NCI-H1694 treated with DMSO at 0.1 percent for 48 hours (cell line): Measurements from ENCODE around the gene PGLYRP2.

Experiments used
- DNase-seq: peaks from one replicate; lab custom pipeline; 2025; lab: John Stamatoyannopoulos, UW

PGLYRP2 gene

GRCh38 chr19:15439821-15440641 lies 39.3 kb downstream of the PGLYRP2 start:
- no peak for DNase-seq

- no peak for DNase-seq
These were observed 40.1 kb downstream of the PGLYRP2 start for GRCh38 chr19:15439078-15439799.

GRCh38 chr19:15438577-15438976 lies 40.7 kb downstream of the PGLYRP2 start:
- no peak for DNase-seq

DNA sequence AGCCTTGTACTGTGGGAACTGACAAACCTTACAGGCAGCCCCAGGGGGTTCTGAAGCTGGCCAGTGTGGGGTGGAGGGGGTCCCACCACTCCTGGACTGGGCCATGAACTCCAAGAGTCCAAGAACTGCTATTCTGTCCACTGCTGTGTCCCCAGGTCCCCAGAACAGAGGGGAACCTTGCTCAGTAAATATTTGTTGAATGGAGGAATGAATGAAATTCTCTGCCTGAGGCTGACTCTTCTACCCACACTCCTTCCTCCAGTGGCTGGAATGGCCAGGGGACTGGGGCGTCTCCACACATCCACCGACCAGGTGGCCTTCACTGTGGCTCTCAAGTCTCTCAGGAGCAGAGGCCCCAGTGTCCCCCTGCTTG lies 41.2 kb downstream of the PGLYRP2 start:
- no peak for DNase-seq

DNA sequence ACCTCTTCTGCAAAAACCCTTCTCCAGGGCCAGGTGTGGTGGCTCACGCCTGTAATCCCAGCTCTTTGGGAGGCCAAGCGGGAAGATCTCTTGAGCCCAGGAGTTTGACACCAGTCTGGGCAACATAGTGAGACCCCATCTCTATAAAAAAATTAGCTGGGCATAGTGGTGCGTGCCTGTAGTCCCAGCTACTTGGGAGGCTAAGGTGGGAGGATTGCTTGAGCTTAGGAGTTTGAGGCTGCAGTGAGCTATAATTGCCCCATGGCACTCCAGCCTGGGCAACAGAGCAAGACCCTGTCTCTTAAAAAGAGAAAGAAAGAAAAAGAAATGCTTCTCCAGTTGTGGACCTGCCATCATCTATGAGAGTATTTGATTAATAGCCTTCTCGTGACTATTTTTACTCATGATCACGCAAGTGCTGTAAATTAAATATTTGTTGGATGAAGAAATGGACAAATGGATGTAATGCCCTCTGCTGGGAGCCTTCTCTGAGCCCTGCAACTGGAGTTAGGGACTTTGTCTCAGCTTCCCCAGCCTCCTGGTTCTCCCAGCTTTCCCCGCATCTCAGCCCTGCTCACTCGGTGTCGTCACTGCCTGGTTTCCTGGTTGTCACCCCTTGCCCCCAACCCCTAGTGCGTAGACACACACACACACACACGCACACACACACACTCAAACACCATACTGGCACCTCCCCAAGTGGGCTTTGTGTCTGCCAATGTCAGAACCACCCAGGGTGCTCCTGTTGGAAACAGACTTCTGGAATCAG lies 41.8 kb downstream of the PGLYRP2 start:
- no peak for DNase-seq

GRCh38 chr19:15436826-15437110 lies 42.5 kb downstream of the PGLYRP2 start:
- DNase-seq, result no peak

- DNase-seq, result no peak
These were observed 43.1 kb downstream of the PGLYRP2 start for GRCh38 chr19:15436012-15436825.

DNA sequence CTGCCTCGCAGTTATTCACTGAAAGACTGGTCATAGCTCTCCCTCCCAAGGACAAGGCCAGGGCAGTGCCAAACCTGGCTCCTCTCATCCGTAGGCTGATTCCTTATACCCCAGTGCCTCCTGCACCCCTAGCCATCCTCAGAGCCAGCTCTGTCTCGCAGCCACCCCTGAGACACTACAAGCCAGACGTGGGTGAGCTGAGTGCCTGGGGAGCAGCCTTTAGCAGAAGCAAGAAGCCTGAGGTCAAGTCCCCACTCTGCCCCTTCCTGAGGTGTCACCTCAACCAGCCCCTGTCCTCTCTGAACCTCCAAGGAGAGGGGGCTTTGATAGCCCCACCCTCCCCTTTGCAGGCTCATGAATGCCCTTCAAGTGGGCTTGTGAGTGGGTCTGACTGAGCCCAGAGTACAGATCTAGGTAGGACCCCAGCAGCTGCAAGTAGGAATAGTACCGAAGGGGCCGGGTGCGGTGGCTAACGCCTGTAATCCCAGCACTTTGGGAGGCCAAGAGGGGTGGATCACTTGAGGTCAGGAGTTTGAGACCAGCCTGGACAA lies 45.7 kb downstream of the PGLYRP2 start:
- DNase-seq, result no peak

- peak; percentile 51 for DNase-seq
These were observed 46.4 kb downstream of the PGLYRP2 start for GRCh38 chr19:15432629-15433518.

- no peak for DNase-seq
These were observed 47.2 kb downstream of the PGLYRP2 start for GRCh38 chr19:15432018-15432494.

DNA sequence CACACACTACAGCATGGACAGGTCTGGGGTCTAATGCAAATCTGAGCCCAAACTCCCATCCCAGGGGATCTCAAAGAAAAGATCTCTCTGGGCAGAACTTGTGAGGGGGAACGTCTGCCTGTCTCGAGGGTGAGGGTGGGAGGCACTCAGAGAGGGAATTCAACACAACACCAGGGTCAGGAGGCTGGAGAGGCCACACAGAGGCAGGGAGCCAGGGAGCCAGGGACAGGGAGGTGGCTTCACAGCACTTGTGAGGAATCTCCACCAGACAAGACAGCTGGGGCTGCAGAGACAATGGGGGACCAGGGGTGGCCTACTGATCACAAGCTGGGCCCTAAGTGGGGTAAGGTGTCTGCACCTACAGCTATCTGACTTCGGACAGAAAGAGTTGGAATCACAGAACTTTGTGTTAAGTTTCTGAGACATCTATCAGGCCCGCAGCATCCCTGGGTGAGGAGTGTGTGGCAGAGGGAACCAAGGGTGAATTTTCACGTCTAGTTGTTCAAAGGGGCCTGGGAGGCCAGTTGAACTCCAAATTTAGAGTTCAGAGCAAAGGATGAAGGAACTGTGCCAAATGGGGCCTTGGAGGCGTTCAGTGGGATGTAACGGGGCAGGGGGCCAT lies 47.8 kb downstream of the PGLYRP2 start:
- no peak for DNase-seq

DNA sequence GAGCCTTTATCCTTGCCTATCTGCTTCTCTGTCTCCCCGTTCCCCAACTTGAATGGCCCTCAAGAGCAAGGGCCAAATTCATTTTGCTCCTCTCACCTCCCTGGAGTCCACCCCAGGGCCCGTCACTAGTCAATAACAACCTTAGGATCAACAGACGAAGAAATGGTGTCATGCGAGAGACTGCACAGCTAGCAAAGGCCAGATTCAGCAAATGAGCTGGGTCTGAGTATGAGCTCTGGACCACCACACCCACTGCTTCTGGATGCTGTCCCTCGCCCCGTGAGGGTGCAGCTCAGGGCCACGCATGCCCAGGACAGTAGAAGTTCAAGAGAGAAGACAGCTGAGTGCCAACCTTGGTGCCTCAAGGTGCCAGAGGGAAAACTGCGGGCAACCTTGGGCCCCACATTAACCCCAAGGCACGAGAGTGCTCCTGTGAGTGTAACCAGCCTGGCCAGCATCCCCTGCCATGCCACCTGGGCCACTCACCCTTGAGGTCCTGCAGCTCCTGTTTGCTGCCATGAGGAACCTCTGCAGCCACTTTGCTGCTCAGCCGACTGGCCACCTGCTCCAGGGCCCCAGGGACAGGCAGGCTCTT lies 48.7 kb downstream of the PGLYRP2 start:
- no peak for DNase-seq

DNA sequence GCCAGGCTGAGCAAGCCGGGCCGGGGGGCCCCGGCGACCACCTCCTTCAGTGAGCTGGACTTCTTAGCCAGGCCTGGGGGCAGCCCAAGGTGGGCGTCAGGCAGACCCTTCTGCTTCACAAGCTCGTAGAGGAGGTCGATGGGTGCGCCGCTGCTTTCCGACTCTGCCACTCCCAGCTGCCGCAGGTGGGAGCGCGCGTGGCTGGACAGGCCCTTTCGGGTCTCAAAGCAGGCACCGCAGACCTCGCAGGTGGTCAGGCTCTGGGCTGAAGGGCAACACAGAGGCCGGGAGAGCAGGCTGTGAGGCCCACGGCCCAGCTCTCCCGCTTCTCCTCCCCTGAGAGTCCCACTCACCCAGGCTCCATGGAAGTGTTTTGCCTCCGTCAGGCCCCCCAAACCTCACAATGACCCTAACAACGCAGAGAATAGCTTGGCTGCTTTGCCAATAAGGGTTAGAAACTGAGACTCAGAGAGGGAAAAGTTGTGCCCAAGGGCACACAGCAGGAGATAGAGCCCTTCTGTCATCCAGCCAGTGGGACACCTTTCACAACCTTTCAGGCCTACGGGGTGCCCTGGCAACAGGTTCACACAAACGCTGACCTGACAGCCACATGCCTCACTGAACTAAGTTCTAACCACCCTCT lies 49.4 kb downstream of the PGLYRP2 start:
- no peak for DNase-seq

DNA sequence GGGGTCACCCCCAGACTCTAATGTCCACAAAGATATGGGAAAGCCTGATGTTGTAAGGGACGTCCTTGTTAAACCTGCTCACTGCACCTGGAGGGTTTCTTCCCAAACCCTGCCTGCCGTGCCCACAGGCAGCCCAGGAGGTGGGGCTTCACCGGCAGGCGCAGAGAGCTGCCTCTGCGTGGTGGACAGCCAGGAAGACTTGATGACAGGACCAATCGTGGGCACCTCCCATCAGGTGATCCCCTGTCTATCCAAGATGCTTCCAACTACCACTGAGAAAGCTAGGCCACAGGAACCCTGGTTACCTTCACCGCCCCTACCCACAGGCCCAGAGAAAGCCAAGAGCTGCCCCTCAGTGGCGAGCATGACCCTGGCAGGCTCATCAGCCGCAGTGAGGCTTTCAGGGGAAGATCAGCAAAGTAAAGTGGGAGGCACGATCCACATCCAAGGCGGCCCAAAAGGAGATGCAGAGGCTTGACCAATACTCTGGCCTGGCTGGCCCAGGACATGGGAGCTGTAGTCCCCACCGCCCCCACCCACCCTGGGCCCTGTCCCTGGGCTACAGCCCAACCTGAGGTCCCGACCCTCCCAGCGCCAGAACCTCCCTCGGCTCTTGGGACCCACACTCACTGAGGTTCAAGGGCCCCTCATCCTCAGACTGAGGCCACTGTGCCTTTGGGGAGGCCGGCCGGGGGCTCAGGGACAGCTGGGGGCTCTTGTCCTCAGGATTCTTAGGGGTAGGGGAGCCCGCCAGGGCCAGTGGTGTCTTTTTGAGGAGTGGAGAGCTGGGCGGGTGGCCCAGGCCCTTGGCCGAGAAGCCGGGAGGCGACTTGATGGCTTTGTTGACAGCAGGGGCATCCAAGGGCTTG lies 50.1 kb downstream of the PGLYRP2 start:
- DNase-seq, result no peak

DNA sequence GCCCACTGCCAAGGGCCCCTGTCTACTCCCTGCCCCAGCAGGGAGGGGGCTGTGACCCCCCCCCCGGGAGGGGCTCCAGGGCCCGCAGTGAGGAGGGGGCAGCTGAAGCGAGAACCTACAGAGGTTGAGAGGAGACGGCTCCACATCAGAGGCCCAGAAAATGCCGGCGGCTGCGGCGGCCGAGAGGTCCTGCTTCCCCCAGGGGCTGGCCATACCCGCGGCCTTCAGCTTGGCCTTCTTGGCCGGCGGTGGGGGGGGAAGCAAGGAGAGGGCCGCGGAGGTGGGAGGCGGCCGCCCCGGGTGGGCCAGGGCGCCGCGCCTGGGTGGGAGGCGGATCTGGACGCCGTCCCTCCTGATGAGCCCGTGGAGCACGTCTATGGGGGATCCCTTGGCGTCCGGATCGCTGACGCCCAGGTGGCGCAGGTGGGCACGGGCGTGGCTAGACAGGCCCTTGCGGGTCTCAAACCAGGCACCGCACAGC lies 51.3 kb downstream of the PGLYRP2 start:
- DNase-seq, result no peak

DNA sequence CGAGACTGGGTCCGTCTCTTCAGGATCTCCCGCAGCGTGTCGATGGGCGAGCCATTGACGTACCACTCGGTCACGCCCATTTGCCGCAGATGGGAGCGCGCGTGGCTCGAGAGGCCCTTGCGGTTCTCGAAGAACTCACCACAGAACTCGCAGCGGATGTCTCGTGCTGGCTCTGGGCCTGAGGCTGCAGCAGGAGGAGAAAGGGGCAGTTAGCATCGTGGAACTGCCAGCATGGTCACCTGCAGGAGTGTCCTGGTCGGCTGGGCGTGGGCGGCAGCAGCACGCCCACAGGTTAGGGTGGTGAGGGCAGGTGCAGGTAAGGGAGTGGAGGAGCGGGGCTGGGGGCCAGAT lies 52.0 kb downstream of the PGLYRP2 start:
- DNase-seq, result no peak

DNA sequence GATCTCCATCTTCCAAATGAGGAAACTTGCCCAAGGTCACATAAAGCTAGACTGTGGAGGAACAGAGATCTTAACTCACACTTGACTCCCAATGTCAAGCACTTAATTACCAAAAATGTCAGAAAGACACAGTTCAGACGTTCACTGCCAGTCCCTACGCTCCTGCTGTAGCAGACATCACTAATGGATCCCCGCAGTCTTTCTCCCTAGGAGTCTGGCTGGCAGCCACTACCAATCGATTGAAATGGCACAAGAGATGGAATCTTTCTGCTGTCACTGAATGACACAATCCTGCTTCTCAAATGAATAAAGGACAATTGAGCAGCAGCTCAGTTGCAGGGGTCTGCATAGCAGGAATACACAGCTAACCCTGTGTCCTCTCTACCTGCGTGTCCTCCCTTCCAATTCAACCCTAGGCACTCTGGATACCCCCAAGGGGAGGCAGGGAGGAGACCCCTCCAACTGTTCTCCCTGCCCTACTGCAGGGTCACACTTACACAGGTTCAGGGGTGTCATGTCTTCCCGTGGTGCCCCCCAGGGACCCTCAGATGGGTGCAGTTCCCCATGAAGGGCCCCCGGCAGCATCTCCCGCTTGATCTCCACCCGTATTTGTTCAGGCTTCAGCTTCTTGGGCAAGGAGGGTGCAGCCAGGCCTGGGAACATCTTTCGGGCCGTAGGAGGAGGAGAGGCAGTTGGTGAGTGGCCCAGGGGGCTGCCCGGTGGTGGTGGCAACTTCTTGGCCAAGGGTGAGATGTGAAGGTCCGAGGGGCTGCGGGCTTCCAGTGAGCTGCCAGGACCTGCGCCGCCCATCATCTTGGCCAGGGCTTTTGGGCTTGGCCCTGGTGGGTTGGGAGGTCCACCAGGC lies 52.6 kb downstream of the PGLYRP2 start:
- DNase-seq, result no peak
